Cerebellar cortex (tissue), 1 donor: ENCODE measurements around the gene TNP2.

Experiments used
- DNase-seq: peaks from one replicate; pipeline ENCODE4 v3.0.0-alpha.2; 2015; ENCODE audit warnings: low spot score

The TNP2 gene

DNA sequence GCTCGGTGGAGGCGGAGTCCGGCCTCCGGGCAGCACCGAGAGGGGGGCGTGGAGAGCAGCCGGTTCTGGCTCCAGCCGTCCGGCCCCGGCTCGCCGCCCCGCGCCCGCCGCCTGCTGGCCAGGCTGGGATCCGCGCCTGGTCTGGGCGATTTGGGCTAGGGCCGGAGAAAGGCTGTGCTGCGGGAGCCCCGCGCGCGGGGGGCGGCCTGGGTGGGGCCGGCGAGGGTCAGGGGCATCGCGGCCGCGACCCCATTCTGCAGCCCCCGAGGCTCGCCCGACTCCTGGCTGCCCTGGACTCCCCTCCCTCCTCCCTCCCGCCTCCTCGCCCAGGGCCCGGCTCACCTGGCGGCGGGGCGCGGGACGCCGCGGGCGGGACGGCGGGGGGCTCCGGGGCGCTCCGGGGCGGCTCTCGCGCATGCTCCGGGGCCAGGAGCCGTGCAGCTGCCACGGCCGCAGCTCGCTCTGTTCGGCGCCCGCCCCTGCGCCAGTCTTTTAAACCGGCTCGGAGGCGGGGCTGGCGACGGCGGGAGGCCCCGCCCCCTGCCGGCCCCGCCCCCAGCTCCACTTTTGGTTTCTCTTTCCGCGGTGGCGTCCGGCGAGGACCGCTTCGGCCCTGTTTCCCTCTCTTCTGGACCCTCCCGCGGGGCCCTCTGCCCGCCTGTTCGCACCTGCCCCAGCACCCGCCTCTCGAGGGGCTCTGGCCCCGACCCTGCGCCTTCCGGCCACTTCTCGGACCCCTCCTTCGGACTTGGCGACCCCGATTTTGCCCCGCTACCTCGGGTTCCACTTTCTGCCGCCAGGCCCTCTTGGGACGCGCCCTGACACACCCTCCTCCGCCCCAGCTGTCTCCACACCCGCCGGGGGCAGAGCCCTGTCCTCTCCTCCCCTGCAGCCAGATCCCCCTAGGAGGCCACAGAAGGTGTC is 13.1 kb downstream of the TNP2 start, which contains the start of gene SOCS1:
SOCS1 (minus strand) TSS at position 468 of the 924 bp plus-strand sequence. CDS start 726 bp downstream, outside the sequence.
- DNase-seq, result peak; percentile 76

DNA sequence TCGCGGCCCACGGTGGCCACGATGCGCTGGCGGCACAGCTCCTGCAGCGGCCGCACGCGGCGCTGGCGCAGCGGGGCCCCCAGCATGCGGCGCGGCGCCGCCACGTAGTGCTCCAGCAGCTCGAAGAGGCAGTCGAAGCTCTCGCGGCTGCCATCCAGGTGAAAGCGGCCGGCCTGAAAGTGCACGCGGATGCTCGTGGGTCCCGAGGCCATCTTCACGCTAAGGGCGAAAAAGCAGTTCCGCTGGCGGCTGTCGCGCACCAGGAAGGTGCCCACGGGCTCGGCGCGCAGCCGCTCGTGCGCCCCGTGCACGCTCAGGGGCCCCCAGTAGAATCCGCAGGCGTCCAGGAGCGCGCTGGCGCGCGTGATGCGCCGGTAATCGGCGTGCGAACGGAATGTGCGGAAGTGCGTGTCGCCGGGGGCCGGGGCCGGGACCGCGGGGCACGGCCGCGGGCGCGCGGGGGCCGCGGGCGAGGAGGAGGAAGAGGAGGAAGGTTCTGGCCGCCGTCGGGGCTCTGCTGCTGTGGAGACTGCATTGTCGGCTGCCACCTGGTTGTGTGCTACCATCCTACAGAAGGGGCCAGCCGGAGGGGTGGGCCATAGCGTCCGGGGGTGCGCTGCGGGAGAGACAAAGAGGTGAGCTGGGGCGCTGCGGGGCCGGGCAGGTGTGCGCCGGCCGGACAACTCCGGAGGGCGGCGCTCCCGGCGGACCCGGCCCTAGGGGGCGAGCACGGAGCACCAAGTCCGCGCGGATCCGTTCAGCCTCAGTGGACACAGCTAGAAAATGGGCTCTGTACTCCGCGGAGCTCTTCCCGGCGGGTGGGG is 14.0 kb downstream of the TNP2 start:
- no peak for DNase-seq

DNA sequence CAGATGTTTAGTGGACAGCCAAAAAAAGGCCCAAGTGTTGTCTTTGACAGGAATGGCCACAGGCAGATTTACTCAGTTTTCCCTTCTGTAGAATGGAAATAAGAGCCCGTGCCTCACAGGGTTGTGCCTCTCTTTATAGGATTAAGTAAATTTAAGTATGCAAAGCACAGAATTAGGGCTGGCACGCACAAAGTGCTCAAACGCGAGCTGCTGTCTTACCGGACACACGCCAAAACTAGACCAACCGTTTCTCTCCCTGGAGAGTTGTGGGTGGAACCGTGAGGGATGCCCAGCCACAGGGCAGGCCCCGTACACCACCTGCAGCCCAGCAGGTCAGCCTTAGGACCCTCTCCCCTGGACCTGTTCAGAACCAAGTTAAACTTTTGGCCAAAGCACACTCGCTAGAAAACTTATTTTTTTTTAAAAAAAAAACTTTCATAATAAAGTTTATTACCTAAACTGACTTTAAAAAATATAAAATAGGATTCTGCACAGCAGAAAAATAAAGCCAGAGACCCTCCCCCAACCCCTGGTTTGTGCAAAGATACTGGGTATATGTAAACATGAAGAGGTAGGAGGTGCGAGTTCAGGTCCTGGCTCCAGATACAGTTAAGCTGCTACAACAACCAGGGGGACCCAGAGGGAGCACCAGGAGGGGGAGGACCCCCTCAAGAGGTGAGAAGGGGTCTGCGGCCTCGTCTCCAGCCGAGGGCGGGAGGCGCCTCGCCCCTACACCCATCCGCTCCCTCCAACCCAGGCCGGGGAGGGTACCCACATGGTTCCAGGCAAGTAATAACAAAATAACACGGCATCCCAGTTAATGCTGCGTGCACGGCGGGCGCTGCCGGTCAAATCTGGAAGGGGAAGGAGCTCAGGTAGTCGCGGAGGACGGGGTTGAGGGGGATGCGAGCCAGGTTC is 14.9 kb downstream of the TNP2 start:
- DNase-seq, result no peak

DNA sequence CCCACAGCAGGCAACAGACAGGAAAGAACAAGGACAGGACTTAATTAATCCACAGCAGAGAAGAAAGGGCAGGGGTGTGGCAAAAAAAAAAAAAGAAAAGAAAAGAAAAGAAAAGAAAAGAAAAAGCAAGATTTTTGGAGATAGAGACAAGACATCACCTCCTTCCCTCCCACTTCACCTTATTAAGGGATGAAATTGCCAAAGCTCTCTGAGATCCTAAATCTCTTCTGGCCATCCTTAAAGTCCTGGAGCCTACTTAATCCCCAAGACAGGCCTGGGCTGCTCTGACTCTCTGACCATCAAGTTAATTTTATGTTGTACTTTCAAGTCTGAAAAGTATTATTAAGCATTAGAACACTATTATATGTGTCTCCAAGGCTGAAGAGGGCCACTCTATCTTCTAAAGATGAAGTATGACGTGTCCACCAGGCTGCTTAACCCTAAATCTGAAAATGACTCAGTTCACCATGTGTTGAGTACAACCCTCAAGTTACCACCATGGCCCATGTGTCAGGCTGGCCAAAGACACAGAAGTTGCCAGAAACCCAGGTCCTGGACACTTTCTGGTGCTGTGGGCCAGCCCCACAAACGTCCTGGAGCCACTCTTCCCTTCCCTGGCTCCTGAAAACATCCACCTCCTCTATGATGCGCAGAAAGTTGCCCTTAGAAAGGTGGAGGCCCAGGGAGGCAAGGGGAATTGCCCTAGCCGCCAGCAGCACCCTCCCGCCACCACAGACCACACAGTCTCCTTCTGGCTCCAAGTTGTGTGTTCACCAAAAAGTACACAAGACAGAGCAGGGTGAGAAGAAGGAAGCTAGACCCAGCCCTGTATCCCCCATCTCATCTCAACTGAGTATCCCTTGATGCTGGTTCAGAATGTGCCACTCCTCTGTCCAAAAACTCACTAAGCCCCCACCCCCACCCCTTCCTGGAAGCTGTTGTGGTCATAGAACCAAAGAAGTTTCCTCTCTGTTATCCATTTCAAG is 15.8 kb downstream of the TNP2 start:
- no peak for DNase-seq

DNA sequence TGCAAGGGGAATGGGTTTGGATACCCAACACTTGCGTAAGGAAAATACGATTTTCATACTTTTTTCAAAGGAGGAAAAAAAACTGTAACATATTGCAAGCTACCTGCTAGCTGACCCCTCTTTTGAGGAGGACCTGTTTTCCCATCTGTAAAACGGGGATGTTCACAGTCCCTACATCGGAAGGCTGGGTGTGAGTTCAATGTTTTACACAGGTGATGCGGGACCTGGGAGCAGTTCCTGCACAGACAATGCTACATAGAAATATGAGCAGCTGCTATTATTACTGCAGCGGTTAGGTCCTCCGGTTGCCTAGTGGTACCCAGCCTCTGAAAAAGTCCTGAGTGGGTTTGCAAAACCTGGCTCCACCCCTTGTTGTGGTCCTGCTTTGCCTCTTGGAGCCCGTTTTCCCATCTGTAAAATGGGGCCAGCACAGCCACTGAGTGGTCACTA is 16.6 kb downstream of the TNP2 start:
- no peak for DNase-seq

DNA sequence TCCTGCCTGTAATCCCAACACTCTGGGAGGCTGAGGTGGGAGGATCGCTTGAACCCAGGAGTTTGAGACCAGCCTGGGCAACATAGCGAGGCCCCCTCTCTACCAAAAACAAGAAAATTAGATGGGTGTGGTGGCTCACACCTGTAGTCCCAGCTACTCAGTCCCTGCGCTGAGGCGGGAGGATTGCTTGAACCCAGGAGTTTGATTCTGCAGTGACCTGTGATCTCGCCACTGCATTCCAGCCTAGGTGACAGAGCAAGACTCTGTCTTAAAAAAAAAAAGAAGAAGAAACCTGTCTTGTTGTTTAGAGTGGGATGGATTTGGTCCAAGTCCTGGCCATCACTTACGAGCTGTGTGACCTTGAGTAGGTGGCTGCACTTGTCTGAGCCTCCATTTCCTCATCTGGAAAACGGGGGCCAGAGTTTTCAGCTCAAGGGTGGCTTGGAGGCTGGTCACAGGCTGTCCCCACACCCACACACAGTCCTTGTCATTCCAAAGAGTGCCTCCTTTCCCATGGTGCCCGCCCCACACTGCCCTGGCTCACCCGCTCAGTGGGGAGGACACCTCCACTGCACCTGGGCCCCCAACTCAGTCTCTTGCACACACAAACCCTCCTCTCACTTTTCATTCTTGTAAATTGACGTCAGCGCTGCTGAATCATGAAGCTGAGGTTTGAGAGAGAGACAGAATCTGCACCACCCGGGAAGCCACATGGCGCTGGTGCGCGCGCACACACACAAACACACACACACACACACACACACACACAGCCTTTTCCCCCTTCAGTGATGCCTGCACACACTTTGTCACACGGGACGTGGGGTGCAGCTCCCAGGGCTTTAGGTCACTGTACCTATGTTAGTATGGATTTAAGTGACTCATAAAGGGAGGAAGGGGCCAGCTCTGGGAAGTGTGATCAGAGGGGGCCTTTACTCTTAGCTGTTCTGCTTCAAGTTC is 17.3 kb downstream of the TNP2 start:
- no peak for DNase-seq

DNA sequence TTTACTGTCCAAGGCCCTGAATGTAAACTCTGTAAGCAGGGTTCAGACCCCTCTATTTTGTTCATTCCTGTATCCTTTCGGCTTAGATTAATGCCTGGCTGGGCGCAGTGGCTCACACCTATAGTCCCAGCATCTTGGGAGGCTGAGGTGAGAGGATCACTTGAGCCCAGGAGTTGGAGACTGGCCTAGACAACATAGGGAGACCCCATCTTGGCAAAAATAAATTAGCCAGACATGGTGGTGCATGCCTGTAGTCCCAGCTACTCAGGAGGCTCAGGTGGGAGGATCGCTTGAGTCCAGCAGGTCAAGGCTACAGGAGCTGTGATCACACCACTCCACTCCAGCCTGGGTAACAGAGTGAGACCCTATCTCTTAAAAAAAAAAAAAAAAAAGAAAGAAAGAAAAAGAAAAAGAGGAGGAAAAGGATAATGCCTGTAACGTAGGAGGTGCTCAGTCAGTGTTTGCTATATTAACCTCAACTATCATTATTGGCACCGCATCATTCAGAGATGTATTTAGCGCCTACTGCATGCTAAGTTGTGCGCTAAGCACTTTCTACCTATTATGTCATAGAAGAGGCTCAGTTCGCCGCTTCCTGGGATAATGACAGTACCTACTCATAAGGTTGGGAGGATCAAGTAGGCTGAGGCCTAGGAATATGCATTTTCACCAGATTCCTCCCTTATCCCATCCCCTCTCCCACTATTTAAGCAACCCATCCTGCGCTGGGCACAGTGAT is 18.2 kb downstream of the TNP2 start:
- no peak for DNase-seq

DNA sequence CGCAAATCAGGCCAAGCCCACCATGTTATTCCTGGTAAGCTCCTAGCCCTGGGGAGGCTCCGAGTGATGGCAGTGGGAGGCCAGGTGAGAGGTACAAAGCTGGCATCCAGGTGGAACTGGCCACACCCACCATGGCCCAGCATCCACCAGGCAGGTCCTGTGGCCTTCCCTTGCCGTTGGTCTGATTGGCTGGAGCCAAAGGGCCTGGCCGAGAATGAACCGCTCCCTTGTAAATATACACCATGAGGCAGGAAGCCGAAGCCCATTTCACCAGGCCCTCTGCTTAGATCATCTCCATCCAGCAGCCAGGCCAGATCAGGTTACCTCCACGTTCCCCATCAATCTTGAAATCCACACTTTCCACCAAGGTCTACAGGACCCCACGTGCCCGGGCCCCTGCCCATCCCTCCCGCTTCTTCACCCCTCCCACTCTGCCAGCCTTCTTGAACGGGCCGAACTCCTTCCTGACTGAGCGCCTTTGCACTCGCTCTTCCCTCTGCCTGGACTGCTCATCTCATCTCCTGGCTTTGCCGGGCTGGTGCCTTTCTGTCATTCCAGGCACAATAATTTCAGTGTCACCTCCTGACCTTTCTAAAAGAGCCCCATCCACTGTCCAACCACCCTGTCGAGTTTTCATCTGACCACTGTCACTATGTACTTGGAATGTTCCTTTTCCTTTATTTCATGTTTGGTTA is 18.9 kb downstream of the TNP2 start:
- DNase-seq, result no peak

DNA sequence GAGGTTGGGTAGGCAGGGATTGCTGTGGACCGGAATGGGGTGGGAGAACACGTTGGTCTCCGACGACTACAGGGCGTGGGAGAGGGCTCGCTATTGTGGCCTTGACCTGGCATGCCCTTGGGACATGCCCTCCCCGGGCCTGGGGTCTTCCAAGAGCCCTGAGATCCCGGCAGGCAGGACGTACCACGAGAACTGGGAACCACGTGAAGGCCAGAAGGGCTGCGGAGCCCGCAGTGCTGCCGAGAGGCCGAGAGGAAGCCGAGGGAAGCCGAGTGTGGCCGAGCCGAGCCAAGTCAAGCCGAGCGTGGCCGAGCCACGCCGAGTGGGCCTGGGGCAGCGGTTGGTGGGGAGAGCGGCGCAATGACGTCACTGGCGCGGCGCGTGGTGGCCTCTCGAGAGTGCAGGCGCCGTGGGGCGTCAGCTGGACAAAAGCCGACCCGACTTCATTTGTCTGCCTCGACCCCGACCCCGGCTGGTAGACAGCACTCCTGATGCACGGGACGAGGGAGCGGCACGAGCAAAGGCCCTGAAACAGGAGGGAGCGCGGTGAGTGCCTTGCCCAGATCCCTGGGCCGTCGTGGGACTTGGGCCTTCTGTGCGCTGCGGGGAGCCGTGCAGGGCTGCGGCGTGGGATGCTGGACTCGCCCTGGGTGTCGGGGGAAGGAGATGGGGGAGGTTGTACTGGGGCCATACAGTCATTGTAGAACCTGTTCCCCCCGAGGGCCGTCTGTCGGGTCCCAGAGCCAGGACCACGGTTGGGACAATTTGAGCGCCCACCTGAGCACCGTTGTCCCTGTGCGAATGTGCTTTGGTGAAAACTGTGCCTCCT is 19.7 kb downstream of the TNP2 start:
- DNase-seq, result no peak

DNA sequence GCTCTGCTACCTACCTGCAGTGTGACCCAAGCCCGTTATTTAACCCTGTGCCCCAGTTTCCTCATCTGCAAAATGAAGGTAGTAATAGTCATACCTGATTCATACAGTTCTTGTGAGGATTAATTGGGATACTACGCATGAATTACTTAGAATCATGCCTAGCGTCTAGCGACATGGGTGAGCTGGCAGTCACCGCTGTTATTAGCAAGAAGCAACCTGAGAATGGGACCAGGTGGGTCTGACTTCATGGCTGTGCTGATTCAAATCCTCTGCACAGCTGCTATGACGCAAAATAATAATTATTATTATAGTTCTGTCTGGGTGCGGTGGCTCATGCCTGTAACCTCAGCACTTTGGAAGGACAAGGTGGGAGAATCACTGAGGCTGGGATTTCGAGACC is 21.0 kb downstream of the TNP2 start:
- DNase-seq, result no peak

DNA sequence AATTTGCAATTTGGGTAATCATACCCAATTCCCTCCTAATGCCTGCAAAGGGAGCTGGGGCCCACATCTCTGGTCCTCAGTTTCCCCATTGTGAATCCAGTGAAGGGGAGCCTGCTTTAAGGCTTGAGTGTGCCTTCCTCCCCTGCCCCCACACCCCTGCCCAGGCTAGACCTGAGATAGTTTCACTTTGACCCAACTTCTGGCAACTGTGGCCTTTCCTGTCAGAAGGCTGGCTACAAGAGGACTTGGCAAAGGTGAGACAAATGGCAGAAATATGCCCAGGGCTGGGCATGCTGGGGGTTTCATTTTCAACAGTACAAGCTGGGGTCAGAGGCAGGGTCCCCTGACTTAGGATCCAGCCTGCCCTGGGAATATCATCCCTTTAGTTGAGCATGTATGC is 23.1 kb downstream of the TNP2 start:
- no peak for DNase-seq

DNA sequence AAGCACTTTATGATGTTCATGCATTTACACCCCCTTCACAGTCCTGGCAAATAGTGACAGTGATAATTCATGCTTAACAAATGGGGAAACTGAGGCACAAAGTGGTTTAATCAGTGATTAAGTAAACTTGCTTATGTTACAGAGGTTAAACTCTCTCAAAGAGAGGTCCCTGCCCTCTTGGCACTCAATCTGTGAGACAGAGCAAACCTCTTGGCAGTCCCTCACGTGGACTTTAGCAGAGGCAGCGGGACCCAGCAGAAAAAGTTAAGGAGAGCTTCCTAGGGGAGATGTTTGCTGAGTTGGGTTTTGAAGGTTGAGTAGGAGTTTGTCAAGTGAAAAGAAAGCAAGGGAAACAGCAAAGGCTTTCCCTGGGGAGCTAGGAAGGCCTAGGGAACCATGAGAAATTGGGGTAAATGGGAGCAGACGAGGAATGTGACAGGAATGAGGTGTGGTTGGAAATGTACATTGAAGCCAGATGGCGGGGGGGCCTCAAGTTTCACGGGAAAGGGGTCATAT is 23.8 kb downstream of the TNP2 start:
- no peak for DNase-seq

DNA sequence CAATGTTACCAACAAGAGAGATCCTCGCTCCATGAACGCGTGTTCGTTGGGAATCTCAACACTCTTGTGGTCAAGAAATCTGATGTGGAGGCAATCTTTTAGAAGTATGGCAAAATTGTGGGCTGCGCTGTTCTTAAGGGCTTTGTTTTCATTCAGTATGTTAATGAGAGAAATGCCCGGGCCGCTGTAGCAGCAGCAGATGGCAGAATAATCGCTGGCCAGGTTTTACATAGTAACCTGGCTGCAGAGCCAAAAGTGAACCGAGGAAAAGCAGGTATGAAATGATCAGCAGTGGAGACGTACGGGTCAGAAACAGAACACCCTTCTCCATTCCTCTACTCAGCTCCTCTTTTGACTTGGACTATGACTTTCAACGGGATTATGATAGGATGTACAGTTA is 26.5 kb downstream of the TNP2 start:
- peak; percentile 88 for DNase-seq

DNA sequence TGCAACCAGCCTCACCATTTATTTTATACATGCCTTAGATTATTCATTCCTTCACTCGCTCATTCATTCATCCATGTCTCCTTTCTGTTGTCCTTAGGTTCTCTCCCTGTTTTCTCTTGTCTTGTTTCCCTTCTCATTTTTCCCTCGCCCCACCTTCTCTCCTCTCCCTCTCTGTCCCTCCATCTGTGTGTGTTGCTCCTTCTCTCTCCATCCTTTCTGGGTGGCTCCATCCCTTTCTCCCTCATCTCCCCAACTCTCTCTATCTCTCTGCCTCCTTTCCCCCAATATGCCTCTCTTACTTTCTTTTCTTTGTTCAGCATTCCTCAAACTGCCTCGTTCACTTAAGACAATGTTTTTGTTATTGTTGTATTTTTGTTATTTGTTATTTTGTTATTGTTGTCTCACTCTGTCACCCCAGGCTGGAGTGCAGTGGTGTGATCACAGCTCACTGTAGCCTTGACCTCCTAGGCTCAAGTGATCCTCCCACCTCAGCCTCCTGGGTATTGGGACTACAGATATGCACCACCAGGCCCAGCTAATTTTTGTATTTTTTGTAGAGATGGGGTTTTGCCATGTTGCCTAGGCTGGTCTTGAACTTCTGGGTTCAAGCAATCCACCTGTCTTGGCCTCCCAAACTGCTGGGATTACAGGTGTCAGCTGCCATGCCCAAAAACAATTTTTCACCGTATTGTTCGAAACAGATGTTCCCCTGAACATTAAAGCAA is 27.5 kb downstream of the TNP2 start:
- no peak for DNase-seq

DNA sequence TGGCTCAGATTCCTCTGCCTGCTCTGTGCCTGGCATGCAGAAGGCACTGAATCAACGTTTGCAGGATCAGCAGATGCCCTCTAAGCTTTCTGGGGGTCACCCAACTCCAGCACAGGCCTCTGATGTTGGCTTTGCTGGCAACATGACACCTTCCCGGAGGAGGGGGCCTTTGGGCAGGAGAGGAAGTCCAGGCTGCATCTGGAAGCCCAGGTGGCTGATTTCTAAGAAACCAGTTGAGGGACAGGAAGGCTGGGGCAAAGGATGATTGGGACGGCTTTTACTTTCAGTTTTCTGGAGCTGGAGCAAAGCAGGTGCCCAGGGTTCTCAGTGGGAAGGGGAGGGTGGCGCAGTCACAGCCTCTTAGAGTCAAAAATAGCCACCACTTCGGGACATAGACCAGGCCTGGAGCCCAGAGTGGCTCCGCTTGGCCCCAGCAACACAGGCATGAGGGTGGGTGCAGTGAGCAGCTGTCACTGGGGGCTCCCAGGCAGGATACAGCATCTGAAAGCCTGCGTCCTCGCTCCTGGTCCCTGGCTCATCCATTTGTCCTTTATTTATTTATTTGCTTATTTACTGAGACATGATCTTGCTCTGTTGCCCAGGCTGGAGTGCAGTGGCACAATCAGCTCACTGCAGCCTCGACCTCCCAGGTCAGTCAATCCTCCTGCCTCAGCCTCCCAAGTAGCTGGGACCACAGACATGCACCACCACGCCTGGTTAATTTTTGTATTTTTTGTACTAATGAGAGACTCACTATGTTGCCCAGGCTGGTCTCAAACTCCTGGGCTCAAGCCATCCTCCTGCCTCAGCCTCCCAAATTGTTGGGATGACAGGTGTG is 28.3 kb downstream of the TNP2 start:
- no peak for DNase-seq
